Sigmoid colon (tissue), 7 donors: ENCODE results near the gene TRIP13. TPM values are rescaled to one million over a fixed set of nuclear protein-coding genes. Genes with fewer than 3 reads are reported as not detected.

ENCODE experiments used
- DNase-seq: peaks from one replicate; pipeline ENCODE4 v3.0.0-alpha.2; 2019
- H3K27ac ChIP-seq, 4 donors: fragments of 200-600 bp; sonication (generic); one replicate each; pipeline ENCODE4 v1.5.1; 2016 to 2019; ENCODE audit warnings: mild to moderate bottlenecking in 1 of 4
- H3K27me3 ChIP-seq, 3 donors: fragments of 200-600 bp; sonication (generic); one replicate each; pipeline ENCODE4 v1.5.1; 2019; ENCODE audit warnings: mild to moderate bottlenecking in 1 of 3
- H3K36me3 ChIP-seq, 4 donors: fragments of 200-600 bp; sonication (generic); one replicate each; pipeline ENCODE4 v1.5.1; 2016 to 2019
- H3K4me1 ChIP-seq, 4 donors: fragments of 200-600 bp; sonication (generic); one replicate each; pipeline ENCODE4 v1.5.1; 2017 to 2019
- H3K4me3 ChIP-seq, 4 donors: fragments of 200-600 bp; sonication (generic); one replicate each; pipeline ENCODE4 v1.5.1; 2017 to 2019; ENCODE audit warnings: mild to moderate bottlenecking in 2 of 4, moderate library complexity in 1 of 4
- H3K9me3 ChIP-seq, 4 donors: fragments of 200-600 bp in 3 of 4; sonication (generic) in 3 of 4; one replicate each; pipeline versions ENCODE4 v1.5.1 to v1.6.1; 2013 to 2019
- EP300 ChIP-seq, 4 donors: sonication (generic); formaldehyde crosslinking; IDR thresholded peaks; one replicate each; pipeline ENCODE4 v1.6.1; 2017; ENCODE audit warnings: antibody characterized with exemption in 4 of 4
- POLR2A ChIP-seq, 2 donors: fragments of 450-650 bp; IDR thresholded peaks; one replicate each; pipeline ENCODE4 v1.6.1; 2016; ENCODE audit warnings: antibody characterized with exemption in 2 of 2, mild to moderate bottlenecking in 2 of 2, moderate library complexity in 2 of 2
- POLR2AphosphoS5 ChIP-seq, 4 donors: sonication (generic); formaldehyde crosslinking; IDR thresholded peaks; one replicate each; pipeline ENCODE4 v1.6.1; 2017; ENCODE audit warnings: antibody characterized with exemption in 4 of 4
- WGBS, 2 donors: extraction: QIAGEN DNeasy Blood & Tissue Kit; methylation state at CpG; one replicate each; pipeline ENCODE4 v1.1.7; 2013; 5-methylcytosine and 5-hydroxymethylcytosine counted together
- intact Hi-C: fragments of 100-400 bp; cut with DNase I; formaldehyde crosslinking; loops from one replicate; pipeline ENCODE4 v1.15.1; 2023
- polyA plus RNA-seq, 3 donors: library from polyadenylated mRNA; stranded (reverse); fragments of 200-250 nt; gene quantifications; one replicate each; pipeline ENCODE4 v1.2.3, GENCODE V29; 2013
- total RNA-seq, 4 donors: library from RNA; depleted of rRNA; stranded (reverse); fragments of >200 nt; gene quantifications; one replicate each; pipeline ENCODE4 v1.1.0, GENCODE V29; 2016
- TF ChIP-seq, protein P1 (sequence below), 4 experiments: fragments of 450-650 bp in 3 of 4; fragments of 200-600 bp in 1 of 4; IDR thresholded peaks; one replicate each; pipeline ENCODE4 v1.5.1; 2016 to 2019; ENCODE audit warnings: antibody characterized with exemption in 4 of 4, mild to moderate bottlenecking in 3 of 4, moderate library complexity in 2 of 4
- donor health status: healthy with polysubstance abuse.
- donor health status: Bipolar disorder and iron deficiency.
- donor health status: healthy.

TRIP13 gene
- total and polyA plus RNA-seq, 7 donors, result 0.16 to 7.7 (median 1.0) TPM; not detected in 1

- Histone ChIP-seq H3K4me1 (peaks cover 0 to 9% (median 8%) of the 10 kb centered on the region in 4 donors), H3K9me3 (no peaks in the 10 kb centered on the region), H3K27ac (no peak overlapping the region), H3K27me3 (peaks cover 0 to 11% (median 9%) of the 10 kb centered on the region in 3 donors), H3K4me3 (no peak overlapping the region), H3K36me3 (no peaks in the 10 kb centered on the region)
- TF ChIP-seq POLR2AphosphoS5 (IDR thresholded peaks at IDR 0.05), result no peak
- no peak for TF ChIP-seq EP300 (IDR thresholded peaks at IDR 0.05)
- intact Hi-C loops, result loop anchor here (10.0 kb wide), 1 partner anchor 723 kb away; no protein-coding TSS in a partner anchor
- 91 to 92% methylated on average over 9 of the region's 9 CpGs for WGBS, 2 donors
- DNase-seq, result no peak
Measured at GRCh38 chr5:921456-922435, 29.1 kb downstream of the TRIP13 start.

GRCh38 chr5:922436-923280 lies 30.0 kb downstream of the TRIP13 start:
- DNase-seq, result no peak
- Histone ChIP-seq H3K4me1 (peaks cover 0 to 14% (median 13%) of the 10 kb centered on the region in 4 donors), H3K4me3 (no peak overlapping the region), H3K36me3 (no peaks in the 10 kb centered on the region), H3K9me3 (no peaks in the 10 kb centered on the region), H3K27me3 (peaks cover 0 to 15% (median 11%) of the 10 kb centered on the region in 3 donors), H3K27ac (no peak overlapping the region)
- intact Hi-C loops, result loop anchor here (1.0 to 10.0 kb wide), 2 partner anchors 218 to 722 kb away; no protein-coding TSS in a partner anchor
- 90 to 92% methylated on average over 17 of the region's 17 CpGs for WGBS, 2 donors
- no peak for TF ChIP-seq POLR2AphosphoS5 (IDR thresholded peaks at IDR 0.05)
- no peak for TF ChIP-seq POLR2A (IDR thresholded peaks at IDR 0.05)
- TF ChIP-seq, protein P1, sequence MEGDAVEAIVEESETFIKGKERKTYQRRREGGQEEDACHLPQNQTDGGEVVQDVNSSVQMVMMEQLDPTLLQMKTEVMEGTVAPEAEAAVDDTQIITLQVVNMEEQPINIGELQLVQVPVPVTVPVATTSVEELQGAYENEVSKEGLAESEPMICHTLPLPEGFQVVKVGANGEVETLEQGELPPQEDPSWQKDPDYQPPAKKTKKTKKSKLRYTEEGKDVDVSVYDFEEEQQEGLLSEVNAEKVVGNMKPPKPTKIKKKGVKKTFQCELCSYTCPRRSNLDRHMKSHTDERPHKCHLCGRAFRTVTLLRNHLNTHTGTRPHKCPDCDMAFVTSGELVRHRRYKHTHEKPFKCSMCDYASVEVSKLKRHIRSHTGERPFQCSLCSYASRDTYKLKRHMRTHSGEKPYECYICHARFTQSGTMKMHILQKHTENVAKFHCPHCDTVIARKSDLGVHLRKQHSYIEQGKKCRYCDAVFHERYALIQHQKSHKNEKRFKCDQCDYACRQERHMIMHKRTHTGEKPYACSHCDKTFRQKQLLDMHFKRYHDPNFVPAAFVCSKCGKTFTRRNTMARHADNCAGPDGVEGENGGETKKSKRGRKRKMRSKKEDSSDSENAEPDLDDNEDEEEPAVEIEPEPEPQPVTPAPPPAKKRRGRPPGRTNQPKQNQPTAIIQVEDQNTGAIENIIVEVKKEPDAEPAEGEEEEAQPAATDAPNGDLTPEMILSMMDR (IDR thresholded peaks at IDR 0.05), result no peak
- no peak for TF ChIP-seq EP300 (IDR thresholded peaks at IDR 0.05)

DNA sequence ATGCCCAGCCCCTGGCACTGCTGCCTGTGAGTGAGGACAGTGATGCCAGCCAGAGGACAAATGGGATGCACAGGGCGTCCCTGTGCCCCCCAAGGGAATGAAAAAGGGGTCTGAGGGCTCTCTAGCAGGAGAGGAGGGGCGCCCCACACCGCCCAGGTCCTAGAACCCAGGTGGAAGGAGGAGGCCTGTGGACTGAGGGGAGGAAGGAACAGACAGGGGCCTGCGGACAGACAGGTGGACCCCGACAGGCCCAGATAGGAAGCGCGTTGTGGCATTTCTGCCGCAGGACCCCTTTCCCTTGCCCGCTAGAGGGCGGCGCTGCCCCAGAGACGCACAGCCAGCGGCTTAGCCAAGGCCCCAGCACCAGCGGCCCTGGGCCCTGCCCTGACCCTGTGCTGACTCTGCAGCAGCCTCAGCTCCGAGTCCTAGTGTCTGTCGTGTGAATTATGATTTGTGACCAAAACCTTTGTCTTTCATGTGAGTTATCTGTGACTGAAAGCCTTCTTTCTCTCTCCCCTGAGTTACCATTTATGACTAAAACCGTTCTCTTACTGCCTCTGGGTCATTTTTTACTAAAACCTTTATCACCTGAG lies 30.7 kb downstream of the TRIP13 start:
- intact Hi-C loops, result loop anchor here (1.0 to 10.0 kb wide), 2 partner anchors 217 to 721 kb away; no protein-coding TSS in a partner anchor
- 17 to 23% methylated on average over 17 of the region's 17 CpGs for WGBS, 2 donors
- no peak overlapping the region for H3K27ac ChIP-seq
- H3K36me3 ChIP-seq, result no peaks in the 10 kb centered on the region
- H3K27me3 ChIP-seq, result peaks cover 0 to 15% (median 11%) of the 10 kb centered on the region in 3 donors
- TF ChIP-seq, protein P1 (IDR thresholded peaks at IDR 0.05), result peak; percentile 68 to 93 (median 80)
- no peak for TF ChIP-seq EP300 (IDR thresholded peaks at IDR 0.05)
- no peak for TF ChIP-seq POLR2AphosphoS5 (IDR thresholded peaks at IDR 0.05)
- TF ChIP-seq POLR2A (IDR thresholded peaks at IDR 0.05), result no peak
- H3K9me3 ChIP-seq, result no peaks in the 10 kb centered on the region
- H3K4me3 ChIP-seq, result no peak overlapping the region
- DNase-seq, result peak; percentile 89
- H3K4me1 ChIP-seq, result peaks cover 0 to 14% (median 13%) of the 10 kb centered on the region in 4 donors

GRCh38 chr5:926417-927171 lies 33.9 kb downstream of the TRIP13 start:
- no peaks in the 10 kb centered on the region for H3K36me3 ChIP-seq
- peak overlapping the region in 2 of 4 donors; percentile 28 to 31 for H3K27ac ChIP-seq
- TF ChIP-seq, protein P1 (IDR thresholded peaks at IDR 0.05), result peak in 2 of 4 experiments; percentile 21 to 42
- TF ChIP-seq EP300 (IDR thresholded peaks at IDR 0.05) (no peak), POLR2AphosphoS5 (IDR thresholded peaks at IDR 0.05) (peak in 1 of 4 donors; percentile 15)
- no peaks in the 10 kb centered on the region for H3K9me3 ChIP-seq
- H3K4me1 ChIP-seq, result peaks cover 0 to 14% (median 13%) of the 10 kb centered on the region in 4 donors
- DNase-seq, result peak; percentile 71
- peak overlapping the region; percentile 9 to 46 (median 37) for H3K4me3 ChIP-seq
- intact Hi-C loops, result loop anchor here (2.0 to 10.0 kb wide), 3 partner anchors 78 to 718 kb away; no protein-coding TSS in a partner anchor
- WGBS, 2 donors, result 6 to 7% methylated on average over 65 of the region's 65 CpGs
- H3K27me3 ChIP-seq, result peaks cover 0 to 15% (median 11%) of the 10 kb centered on the region in 3 donors
